Esophagus (tissue), 2 donors: Measurements from ENCODE around the gene KRR1. TPM values are rescaled to one million over a fixed set of nuclear protein-coding genes. Genes with fewer than 3 reads are reported as not detected.
"Not testable (repeated sequence)": the region's sequence is repeated elsewhere in the genome, so short reads cannot be mapped to it uniquely, and the experiment has no call there.

Source experiments
- H3K27ac ChIP-seq, 2 donors: one replicate each; pipeline ENCODE4 v1.5.1; 2013; ENCODE audit warnings: low read depth in 2 of 2, mild to moderate bottlenecking in 2 of 2, inconsistent platforms in 1 of 2, low read length in 1 of 2, moderate library complexity in 1 of 2
- H3K27me3 ChIP-seq, 2 donors: one replicate each; pipeline ENCODE4 v1.6.1; 2013; ENCODE audit warnings: low read length in 2 of 2, control low read depth in 1 of 2, mild to moderate bottlenecking in 1 of 2; ENCODE audit not compliant: insufficient read depth in 2 of 2, control insufficient read depth in 1 of 2
- H3K36me3 ChIP-seq, 2 donors: one replicate each; pipeline ENCODE4 v1.6.1; 2013; ENCODE audit warnings: low read length in 1 of 2; ENCODE audit not compliant: control insufficient read depth in 2 of 2, insufficient read depth in 2 of 2
- H3K4me1 ChIP-seq, 2 donors: one replicate each; pipeline ENCODE4 v1.6.1; 2013; ENCODE audit warnings: low read length in 1 of 2; ENCODE audit not compliant: control insufficient read depth in 2 of 2, insufficient read depth in 2 of 2
- H3K4me3 ChIP-seq, 2 donors: one replicate each; pipeline ENCODE4 v1.5.1; 2013; ENCODE audit warnings: low read length in 2 of 2, mild to moderate bottlenecking in 2 of 2, low read depth in 1 of 2, moderate library complexity in 1 of 2
- H3K9me3 ChIP-seq, 2 donors: one replicate each; pipeline ENCODE4 v1.6.1; 2013; ENCODE audit warnings: mild to moderate bottlenecking in 2 of 2, low read depth in 1 of 2, low read length in 1 of 2, moderate library complexity in 1 of 2; ENCODE audit not compliant: control insufficient read depth in 2 of 2, insufficient read depth in 1 of 2
- WGBS, 2 donors: extraction: QIAGEN DNeasy Blood & Tissue Kit; methylation state at CpG; one replicate each; pipeline ENCODE4 v1.1.7; 2013; 5-methylcytosine and 5-hydroxymethylcytosine counted together
- polyA plus RNA-seq, 2 donors: library from polyadenylated mRNA; stranded (reverse); fragments of 200-250 nt; gene quantifications; one replicate each; pipeline ENCODE4 v1.2.3, GENCODE V29; 2013
- donor health status: healthy with polysubstance abuse.
- donor health status: Bipolar disorder and iron deficiency.

Gene KRR1
- polyA plus RNA-seq, 2 donors, result 22.3 to 22.6 TPM

DNA sequence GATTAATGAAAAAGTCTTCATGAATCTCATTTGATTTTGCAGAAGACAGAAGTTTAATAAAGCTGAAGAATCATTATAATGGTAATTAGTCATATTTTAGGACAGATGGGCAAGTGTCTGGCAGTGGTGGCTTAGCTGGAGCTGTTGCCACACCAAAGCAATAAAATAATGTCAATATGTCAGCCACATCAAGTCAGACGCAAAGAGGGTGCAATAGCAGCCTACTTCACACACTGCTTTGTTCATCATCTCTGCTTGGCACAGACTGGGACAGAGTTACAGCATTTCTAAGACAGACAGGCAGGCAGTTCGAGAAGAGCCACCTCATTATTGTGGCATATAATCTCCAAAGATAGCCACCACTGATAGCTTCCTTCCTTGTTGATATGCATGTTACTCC, 16.9 kb upstream of the KRR1 start:
- Histone ChIP-seq H3K36me3 (no peaks in the 10 kb centered on the region), H3K27me3 (no peaks in the 10 kb centered on the region), H3K4me3 (no peak overlapping the region), H3K9me3 (no peaks in the 10 kb centered on the region), H3K27ac (no peak overlapping the region), H3K4me1 (no peaks in the 10 kb centered on the region)
- WGBS, 2 donors, result 65 to 75% methylated on average over 2 of the region's 2 CpGs

DNA sequence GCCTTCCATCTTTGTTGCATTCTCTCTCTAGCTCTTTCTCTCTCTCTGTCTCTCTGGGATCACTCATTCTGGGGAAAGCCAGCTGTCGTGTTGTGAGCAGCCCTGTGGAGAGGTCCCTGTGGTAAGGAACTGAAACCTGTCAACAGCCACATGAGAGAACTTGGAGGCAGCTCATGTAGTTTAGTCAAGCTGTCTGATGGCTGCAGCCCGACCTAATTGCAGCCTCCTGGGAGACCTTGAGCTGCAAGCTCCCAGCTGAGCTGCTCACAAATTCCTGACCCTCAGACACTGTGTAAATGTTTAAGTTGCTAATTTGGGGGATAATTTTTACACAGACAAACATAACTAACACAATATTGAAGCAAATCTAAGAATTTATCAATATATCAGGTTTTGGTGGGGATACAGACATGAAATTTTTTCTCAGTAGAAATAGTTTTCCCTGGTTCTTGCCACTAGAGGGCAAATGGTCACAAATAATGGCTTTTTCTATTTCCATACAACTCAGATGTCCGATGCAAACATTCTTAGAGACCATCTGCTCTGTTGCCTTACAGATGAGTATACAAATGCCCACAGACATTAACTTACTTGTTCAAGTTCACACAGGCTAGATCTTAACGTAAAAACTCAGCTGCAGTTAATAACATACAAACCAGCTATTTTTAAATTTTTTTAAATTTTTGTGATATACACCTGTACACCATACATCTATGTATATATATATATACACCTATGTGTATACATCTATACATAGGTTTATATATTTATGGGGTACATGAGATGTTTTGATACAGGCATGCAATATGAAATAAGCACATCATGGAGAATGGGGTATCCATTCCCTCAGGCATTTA, 15.5 kb upstream of the KRR1 start:
- H3K36me3 ChIP-seq, result no peaks in the 10 kb centered on the region
- 33 to 35% methylated on average over 4 of the region's 4 CpGs for WGBS, 2 donors
- H3K4me1 ChIP-seq, result no peaks in the 10 kb centered on the region

DNA sequence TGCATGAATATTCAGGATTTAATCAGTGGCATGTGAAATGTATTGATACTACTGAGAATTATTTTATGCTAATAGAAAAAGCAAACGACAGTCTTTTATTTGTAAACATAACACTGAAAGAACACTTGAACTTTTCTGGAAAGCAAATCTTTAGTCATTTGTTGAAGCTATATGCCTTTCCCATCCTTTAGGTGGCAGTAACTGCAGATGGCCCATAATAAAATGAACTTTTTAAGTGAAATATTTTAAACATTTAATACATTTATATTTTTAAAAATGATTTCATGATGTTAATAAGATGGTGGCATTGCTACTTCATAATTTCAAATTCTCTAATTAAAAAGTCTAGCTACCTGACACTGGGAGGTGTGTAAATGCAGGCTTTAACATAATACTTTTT, 13.9 kb upstream of the KRR1 start:
- Histone ChIP-seq H3K27me3 (no peaks in the 10 kb centered on the region), H3K9me3 (no peaks in the 10 kb centered on the region), H3K4me3 (no peak overlapping the region), H3K27ac (no peak overlapping the region), H3K36me3 (no peaks in the 10 kb centered on the region), H3K4me1 (no peaks in the 10 kb centered on the region)
- WGBS, 2 donors, result 20 to 29% methylated on average over 1 of the region's 1 CpG

More for the DNA sequence above, 15.5 kb upstream of the KRR1 start:
- Histone ChIP-seq H3K27ac (no peak overlapping the region), H3K9me3 (no peaks in the 10 kb centered on the region), H3K4me3 (no peak overlapping the region), H3K27me3 (no peaks in the 10 kb centered on the region)

DNA sequence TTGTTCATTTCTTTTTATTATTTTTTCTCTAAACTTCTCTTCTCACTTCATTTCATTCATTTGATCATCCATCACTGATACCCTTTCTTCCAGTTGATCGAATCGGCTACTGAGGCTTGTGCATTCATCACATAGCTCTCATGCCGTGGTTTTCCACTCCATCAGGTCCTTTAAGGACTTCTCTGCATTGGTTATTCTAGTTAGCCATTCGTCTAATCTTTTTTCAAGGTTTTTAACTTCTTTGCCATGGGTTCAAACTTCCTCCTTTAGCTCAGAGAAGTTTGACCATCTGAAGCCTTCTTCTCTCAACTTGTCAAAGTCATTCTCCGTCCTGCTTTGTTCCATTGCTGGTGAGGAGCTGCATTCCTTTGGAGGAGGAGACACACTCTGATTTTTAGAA, 10.7 kb upstream of the KRR1 start:
- 92 to 98% methylated on average over 5 of the region's 5 CpGs for WGBS, 2 donors
- H3K4me1 ChIP-seq, H3K27ac ChIP-seq, H3K4me3 ChIP-seq, H3K9me3 ChIP-seq, H3K36me3 ChIP-seq, H3K27me3 ChIP-seq: not testable (repeated sequence)

DNA sequence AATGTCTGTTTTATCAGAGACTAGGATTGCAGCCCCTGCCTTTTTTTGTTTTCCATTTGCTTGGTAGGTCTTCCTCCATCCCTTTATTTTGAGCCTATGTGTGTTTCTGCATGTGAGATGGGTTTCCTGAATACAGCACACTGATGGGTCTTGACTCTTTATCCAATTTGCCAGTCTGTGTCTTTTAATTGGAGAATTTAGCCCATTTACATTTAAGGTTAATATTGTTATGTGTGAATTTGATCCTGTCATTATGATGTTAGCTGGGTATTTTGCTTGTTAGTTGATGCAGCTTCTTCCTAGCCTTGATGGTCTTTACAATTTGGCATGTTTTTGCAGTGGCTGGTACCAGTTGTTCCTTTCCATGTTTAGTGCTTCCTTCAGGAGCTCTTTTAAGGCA, 9.8 kb upstream of the KRR1 start:
- not testable (repeated sequence) for H3K27me3 ChIP-seq, H3K4me1 ChIP-seq, H3K9me3 ChIP-seq, H3K4me3 ChIP-seq, H3K36me3 ChIP-seq, H3K27ac ChIP-seq

DNA sequence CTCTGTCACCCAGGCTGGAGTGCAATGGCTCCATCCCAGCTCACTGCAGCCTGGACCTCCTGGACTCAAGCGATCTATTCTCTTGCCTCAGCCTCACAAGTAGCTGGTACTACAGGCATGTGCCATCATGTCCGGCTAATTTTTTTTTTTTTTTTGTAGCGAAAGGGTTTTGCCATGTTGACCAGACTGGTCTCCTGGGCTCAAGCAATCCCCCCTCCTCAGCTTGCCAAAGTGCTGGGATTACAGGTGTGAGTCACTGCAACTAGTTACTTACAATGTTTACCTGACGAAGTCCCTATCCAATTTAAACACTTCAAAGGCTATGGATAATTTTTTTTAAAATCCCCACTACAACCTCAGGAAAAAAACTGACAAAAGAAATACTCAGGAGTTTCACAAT, 1.8 kb downstream of the KRR1 start:
- 50 to 53% methylated on average over 4 of the region's 4 CpGs for WGBS, 2 donors
- Histone ChIP-seq H3K27me3 (no peaks in the 10 kb centered on the region), H3K36me3 (no peaks in the 10 kb centered on the region), H3K27ac (no peak overlapping the region), H3K4me1 (no peaks in the 10 kb centered on the region), H3K4me3 (no peak overlapping the region), H3K9me3 (no peaks in the 10 kb centered on the region)

DNA sequence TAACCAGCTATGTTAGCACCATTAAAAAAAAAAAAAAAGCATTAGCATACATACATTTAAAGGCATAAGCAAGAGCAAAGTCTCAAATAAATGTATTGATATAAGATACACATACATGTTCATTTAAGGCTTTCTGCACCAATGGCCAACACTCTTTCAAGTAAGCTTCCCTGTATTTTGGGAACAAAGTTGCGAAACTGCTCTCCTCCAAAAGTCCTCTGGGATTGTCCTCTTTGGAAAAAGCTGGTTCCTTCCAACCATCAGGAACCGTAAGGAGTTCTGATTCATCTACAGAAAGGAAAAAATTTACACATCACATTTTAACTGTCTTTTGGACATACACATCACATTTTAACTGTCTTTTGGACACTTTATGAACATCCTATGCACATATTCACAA, 3.2 kb downstream of the KRR1 start:
- Histone ChIP-seq H3K27me3 (no peaks in the 10 kb centered on the region), H3K36me3 (no peaks in the 10 kb centered on the region), H3K4me3 (no peak overlapping the region), H3K27ac (no peak overlapping the region), H3K4me1 (no peaks in the 10 kb centered on the region), H3K9me3 (no peaks in the 10 kb centered on the region)
- WGBS, 2 donors, result 73 to 82% methylated on average over 2 of the region's 2 CpGs

DNA sequence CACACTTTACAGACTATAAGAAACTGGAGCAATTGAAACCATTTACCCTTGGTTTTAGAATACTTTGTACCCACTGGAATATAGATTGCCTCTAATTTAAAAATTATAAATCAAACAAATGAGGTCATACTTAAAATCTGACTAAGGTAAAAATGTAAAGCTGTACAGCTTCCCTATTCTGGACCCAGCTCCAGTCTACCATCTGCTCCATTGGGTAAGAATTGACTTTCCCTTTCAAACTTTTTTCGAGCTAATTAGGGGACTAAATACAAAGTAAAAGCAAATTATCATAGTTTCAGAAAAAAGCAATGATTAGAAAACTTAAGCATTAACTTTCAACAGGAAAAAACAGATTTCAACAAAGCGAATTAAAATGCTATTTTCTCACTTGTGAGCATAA, 4.3 kb downstream of the KRR1 start:
- Histone ChIP-seq H3K27ac (no peak overlapping the region), H3K4me3 (no peak overlapping the region), H3K36me3 (peaks cover 0 to 3% of the 10 kb centered on the region in 2 donors), H3K4me1 (no peaks in the 10 kb centered on the region), H3K9me3 (no peaks in the 10 kb centered on the region), H3K27me3 (no peaks in the 10 kb centered on the region)
- WGBS, 2 donors, result 82 to 85% methylated on average over 2 of the region's 2 CpGs

DNA sequence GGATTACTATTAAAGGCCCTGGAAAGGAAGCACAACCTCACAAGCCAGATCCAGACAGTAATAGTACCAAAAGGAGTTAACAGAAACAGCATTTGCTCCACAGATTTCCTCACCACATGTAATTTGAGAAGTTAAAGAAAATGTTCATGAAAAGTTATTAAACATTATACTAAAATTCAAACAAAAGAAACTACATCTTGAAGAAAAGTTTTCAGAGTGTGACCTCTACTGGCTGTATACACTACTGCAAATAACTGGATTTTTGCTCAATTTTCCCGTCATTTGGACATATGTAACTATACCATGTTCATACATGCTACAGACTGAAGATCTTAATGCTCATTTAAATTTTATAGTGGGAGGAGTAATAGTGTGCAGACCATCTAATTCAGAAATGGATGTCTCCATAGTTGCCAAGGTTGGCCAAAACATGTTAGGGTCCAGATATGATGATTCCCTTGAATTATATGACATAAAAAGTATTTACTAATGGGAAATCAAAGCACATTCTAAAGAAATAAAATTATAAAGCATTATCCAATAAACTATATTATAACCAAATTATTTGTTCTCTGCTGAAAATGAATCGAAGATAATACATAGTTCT, 5.6 kb downstream of the KRR1 start:
- Histone ChIP-seq H3K4me1 (no peaks in the 10 kb centered on the region), H3K27me3 (no peaks in the 10 kb centered on the region), H3K36me3 (peaks cover 0 to 3% of the 10 kb centered on the region in 2 donors), H3K9me3 (no peaks in the 10 kb centered on the region), H3K4me3 (no peak overlapping the region), H3K27ac (no peak overlapping the region)
- 61 to 62% methylated on average over 2 of the region's 2 CpGs for WGBS, 2 donors

DNA sequence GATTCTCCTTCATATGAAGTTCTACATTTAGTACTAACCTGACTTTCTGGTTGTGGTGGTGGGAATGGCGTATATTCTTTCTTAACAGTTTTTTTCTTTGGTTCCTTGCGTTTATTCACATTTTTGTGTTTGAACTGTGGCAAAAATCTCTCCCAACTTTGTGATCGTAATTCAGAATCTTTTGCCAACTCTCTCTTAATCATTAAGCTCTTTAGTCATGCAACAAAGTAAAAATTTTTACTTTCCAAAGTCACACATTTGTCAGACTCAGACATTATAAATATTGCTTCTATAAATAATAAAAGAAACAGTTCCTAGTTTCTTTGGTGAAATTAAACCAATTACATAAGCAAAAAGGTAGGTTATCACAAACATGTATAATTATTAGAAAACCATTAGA, 7.5 kb downstream of the KRR1 start:
- WGBS, 2 donors, result 81 to 90% methylated on average over 3 of the region's 3 CpGs
- H3K9me3 ChIP-seq, result no peaks in the 10 kb centered on the region

More for the DNA sequence above, 7.5 kb downstream of the KRR1 start:
- H3K27ac ChIP-seq, result no peak overlapping the region
- no peaks in the 10 kb centered on the region for H3K4me1 ChIP-seq
- no peaks in the 10 kb centered on the region for H3K27me3 ChIP-seq
- no peak overlapping the region for H3K4me3 ChIP-seq
- H3K36me3 ChIP-seq, result peaks cover 0 to 3% of the 10 kb centered on the region in 2 donors
